ENCODE data around the gene CDC42. TPM values are rescaled to one million over a fixed set of nuclear protein-coding genes. Genes with fewer than 3 reads are reported as not detected.
A peak's percentile ranks its signal among the peaks of the same experiment; 100 is the strongest.

The CDC42 gene
- total and polyA plus RNA-seq, 3 experiments from 2014 or later: 294 to 347 (median 317) TPM

DNA sequence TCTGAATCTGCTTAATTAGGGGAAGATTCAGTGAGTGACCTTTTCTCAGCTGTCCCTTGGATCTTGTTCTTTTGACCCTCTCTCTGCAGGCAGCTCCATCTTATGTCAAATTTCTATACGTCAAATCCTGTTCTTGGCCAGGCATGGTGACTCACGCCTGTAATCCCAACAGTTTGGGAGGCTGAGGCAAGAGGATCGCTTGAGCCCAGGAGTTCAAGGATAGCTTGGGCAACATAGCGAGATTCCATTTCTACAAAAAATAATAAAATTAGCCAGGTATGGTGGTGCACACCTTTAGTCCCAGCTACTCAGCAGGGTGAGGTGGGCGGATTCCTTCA, 12.3 kb upstream of the CDC42 start:
- Histone ChIP-seq H3K27me3 (ENCODE audit: insufficient read depth, low read length, poor library complexity, severe bottlenecking) (no peaks in the 10 kb centered on the region), H3K27ac (ENCODE audit: low read depth, low read length) (peak overlapping the region; percentile 84), H3K9me3 (ENCODE audit: low read length) (no peaks in the 10 kb centered on the region), H3K4me3 (ENCODE audit: low read length) (peak overlapping the region; percentile 30), H3K4me1 (ENCODE audit: insufficient read depth, low read length) (peaks cover 72% of the 10 kb centered on the region), H3K36me3 (ENCODE audit: insufficient read depth, low read length) (no peaks in the 10 kb centered on the region)
- Mint-ChIP-seq H3K27ac (peak overlapping the region; percentile 97 to 99 (median 99)), H3K4me3 (peak overlapping the region; percentile 63 to 85 (median 81)), H3K27me3 (no peaks in the 10 kb centered on the region), H3K9me3 (no peaks in the 10 kb centered on the region), H3K4me1 (peaks cover 48 to 62% (median 59%) of the 10 kb centered on the region in 3 donors), H3K36me3 (peaks cover 0 to 3% (median 2%) of the 10 kb centered on the region in 3 donors)
- DNase-seq: no peak
- ChIA-PET POLR2A (interaction anchor here (1.0 to 5.1 kb wide), 6 partner anchors 9 to 65 kb away, joined by 4 to 90 read pairs (median 6); partner anchors contain the start of gene CDC42), CTCF (interaction anchor here (0.7 to 5.4 kb wide), 8 partner anchors 9 to 258 kb away, joined by 3 to 58 read pairs (median 4); partner anchors contain the start of gene CDC42)

- Histone ChIP-seq H3K36me3 (ENCODE audit: insufficient read depth, low read length) (no peaks in the 10 kb centered on the region), H3K27me3 (ENCODE audit: insufficient read depth, low read length, poor library complexity, severe bottlenecking) (no peaks in the 10 kb centered on the region), H3K4me1 (ENCODE audit: insufficient read depth, low read length) (peaks cover 74% of the 10 kb centered on the region), H3K27ac (ENCODE audit: low read depth, low read length) (no peak overlapping the region), H3K4me3 (ENCODE audit: low read length) (no peak overlapping the region), H3K9me3 (ENCODE audit: low read length) (no peaks in the 10 kb centered on the region)
- Mint-ChIP-seq H3K9me3 (no peaks in the 10 kb centered on the region), H3K36me3 (peaks cover 0 to 5% (median 5%) of the 10 kb centered on the region in 3 donors), H3K27me3 (no peaks in the 10 kb centered on the region), H3K4me3 (peak overlapping the region in 4 of 7 donors; percentile 15 to 58 (median 41)), H3K4me1 (peaks cover 50 to 69% (median 66%) of the 10 kb centered on the region in 3 donors), H3K27ac (peak overlapping the region; percentile 30 to 99 (median 96))
- POLR2A ChIA-PET: interaction anchor here (4.6 kb wide), 1 partner anchor 11 kb away, joined by 90 read pairs; the partner anchor contains the start of gene CDC42
- DNase-seq: no peak
- CTCF ChIA-PET: interaction anchor here (1.0 to 5.4 kb wide), 2 partner anchors 11 to 17 kb away, joined by 3 to 58 read pairs; partner anchors contain the start of gene CDC42
Measured at GRCh38 chr1:22041505-22041904, 11.0 kb upstream of the CDC42 start.

GRCh38 chr1:22043198-22043769, 9.2 kb upstream of the CDC42 start:
- no peak for DNase-seq
- ChIA-PET POLR2A (no interaction called here), CTCF (interaction anchor here (1.4 kb wide), 1 partner anchor 19 kb away, joined by 3 read pairs; no protein-coding TSS in a partner anchor)
- peak overlapping the region in 1 of 7 donors; percentile 15 for H3K4me3 Mint-ChIP-seq
- no peaks in the 10 kb centered on the region for H3K27me3 ChIP-seq (ENCODE audit: insufficient read depth, low read length, poor library complexity, severe bottlenecking)
- H3K36me3 ChIP-seq (ENCODE audit: insufficient read depth, low read length): no peaks in the 10 kb centered on the region
- H3K9me3 Mint-ChIP-seq: no peaks in the 10 kb centered on the region
- no peaks in the 10 kb centered on the region for H3K27me3 Mint-ChIP-seq
- peaks cover 45 to 64% (median 59%) of the 10 kb centered on the region in 3 donors for H3K4me1 Mint-ChIP-seq
- H3K36me3 Mint-ChIP-seq: peaks cover 0 to 5% (median 4%) of the 10 kb centered on the region in 3 donors
- peaks cover 60% of the 10 kb centered on the region for H3K4me1 ChIP-seq (ENCODE audit: insufficient read depth, low read length)
- no peaks in the 10 kb centered on the region for H3K9me3 ChIP-seq (ENCODE audit: low read length)
- H3K4me3 ChIP-seq (ENCODE audit: low read length): no peak overlapping the region
- no peak overlapping the region for H3K27ac ChIP-seq (ENCODE audit: low read depth, low read length)
- H3K27ac Mint-ChIP-seq: peak overlapping the region; percentile 41 to 97 (median 92)

DNA sequence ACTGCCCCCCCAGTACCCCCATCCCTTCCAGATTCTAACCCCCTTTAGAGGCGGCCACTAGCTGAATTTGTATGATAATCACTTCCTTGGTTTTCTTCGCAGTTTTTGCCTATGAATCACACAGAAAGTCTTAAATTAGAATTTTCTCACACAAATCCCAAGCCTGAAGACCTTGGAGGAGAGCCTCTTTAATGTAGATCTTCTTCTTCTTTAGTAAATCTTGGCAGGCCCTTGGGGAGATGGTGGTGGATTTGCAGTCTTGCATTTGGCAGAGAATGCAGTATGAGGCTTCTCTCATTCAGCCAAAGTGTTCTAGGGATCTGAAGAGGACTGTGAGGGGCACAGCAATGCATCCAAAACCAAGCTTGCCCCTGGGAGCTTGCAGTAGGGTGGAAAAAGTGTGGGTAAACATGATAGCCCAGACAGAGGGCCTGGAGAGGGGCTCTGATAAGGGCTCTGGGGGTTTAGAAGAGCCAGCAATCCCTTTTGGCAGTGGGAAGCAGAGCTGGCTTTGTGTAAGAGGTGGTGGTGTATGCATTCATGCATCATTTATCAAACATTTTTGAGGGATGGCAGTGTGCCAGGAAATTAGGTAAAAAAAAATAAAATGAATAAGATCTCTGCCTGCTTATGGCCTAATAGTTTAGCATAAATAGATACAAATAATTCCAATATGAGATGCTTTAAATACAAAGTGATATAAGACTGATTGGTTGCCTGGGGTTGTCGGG, 7.7 kb upstream of the CDC42 start:
- Histone ChIP-seq H3K4me3 (ENCODE audit: low read length) (no peak overlapping the region), H3K27me3 (ENCODE audit: insufficient read depth, low read length, poor library complexity, severe bottlenecking) (no peaks in the 10 kb centered on the region), H3K27ac (ENCODE audit: low read depth, low read length) (no peak overlapping the region), H3K36me3 (ENCODE audit: insufficient read depth, low read length) (no peaks in the 10 kb centered on the region), H3K9me3 (ENCODE audit: low read length) (no peaks in the 10 kb centered on the region), H3K4me1 (ENCODE audit: insufficient read depth, low read length) (peaks cover 58% of the 10 kb centered on the region)
- ChIA-PET POLR2A (interaction anchor here (0.6 to 1.1 kb wide), 2 partner anchors 7 to 19 kb away, joined by 3 read pairs; no protein-coding TSS in a partner anchor), CTCF (no interaction called here)
- peaks cover 44 to 64% (median 59%) of the 10 kb centered on the region in 3 donors for H3K4me1 Mint-ChIP-seq
- no peaks in the 10 kb centered on the region for H3K9me3 Mint-ChIP-seq
- H3K27me3 Mint-ChIP-seq: no peaks in the 10 kb centered on the region
- peak overlapping the region in 1 of 7 donors; percentile 46 for H3K4me3 Mint-ChIP-seq
- H3K27ac Mint-ChIP-seq: peak overlapping the region in 6 of 8 donors; percentile 22 to 84 (median 57)
- peaks cover 0 to 5% (median 4%) of the 10 kb centered on the region in 3 donors for H3K36me3 Mint-ChIP-seq
- no peak for DNase-seq

- Histone ChIP-seq H3K27me3 (ENCODE audit: insufficient read depth, low read length, poor library complexity, severe bottlenecking) (no peaks in the 10 kb centered on the region), H3K36me3 (ENCODE audit: insufficient read depth, low read length) (no peaks in the 10 kb centered on the region), H3K4me1 (ENCODE audit: insufficient read depth, low read length) (peaks cover 50% of the 10 kb centered on the region), H3K4me3 (ENCODE audit: low read length) (no peak overlapping the region), H3K27ac (ENCODE audit: low read depth, low read length) (no peak overlapping the region), H3K9me3 (ENCODE audit: low read length) (no peaks in the 10 kb centered on the region)
- H3K4me1 Mint-ChIP-seq: peaks cover 37 to 60% (median 51%) of the 10 kb centered on the region in 3 donors
- H3K36me3 Mint-ChIP-seq: peaks cover 0 to 5% (median 4%) of the 10 kb centered on the region in 3 donors
- H3K27ac Mint-ChIP-seq: peak overlapping the region in 6 of 8 donors; percentile 22 to 84 (median 52)
- ChIA-PET POLR2A (interaction anchor here (1.1 kb wide), 1 partner anchor 20 kb away, joined by 3 read pairs; no protein-coding TSS in a partner anchor), CTCF (no interaction called here)
- no peak for DNase-seq
- no peaks in the 10 kb centered on the region for H3K9me3 Mint-ChIP-seq
- no peaks in the 10 kb centered on the region for H3K27me3 Mint-ChIP-seq
- H3K4me3 Mint-ChIP-seq: peak overlapping the region in 2 of 7 donors; percentile 2 to 46
Measured at GRCh38 chr1:22045604-22046228, 6.8 kb upstream of the CDC42 start.

DNA sequence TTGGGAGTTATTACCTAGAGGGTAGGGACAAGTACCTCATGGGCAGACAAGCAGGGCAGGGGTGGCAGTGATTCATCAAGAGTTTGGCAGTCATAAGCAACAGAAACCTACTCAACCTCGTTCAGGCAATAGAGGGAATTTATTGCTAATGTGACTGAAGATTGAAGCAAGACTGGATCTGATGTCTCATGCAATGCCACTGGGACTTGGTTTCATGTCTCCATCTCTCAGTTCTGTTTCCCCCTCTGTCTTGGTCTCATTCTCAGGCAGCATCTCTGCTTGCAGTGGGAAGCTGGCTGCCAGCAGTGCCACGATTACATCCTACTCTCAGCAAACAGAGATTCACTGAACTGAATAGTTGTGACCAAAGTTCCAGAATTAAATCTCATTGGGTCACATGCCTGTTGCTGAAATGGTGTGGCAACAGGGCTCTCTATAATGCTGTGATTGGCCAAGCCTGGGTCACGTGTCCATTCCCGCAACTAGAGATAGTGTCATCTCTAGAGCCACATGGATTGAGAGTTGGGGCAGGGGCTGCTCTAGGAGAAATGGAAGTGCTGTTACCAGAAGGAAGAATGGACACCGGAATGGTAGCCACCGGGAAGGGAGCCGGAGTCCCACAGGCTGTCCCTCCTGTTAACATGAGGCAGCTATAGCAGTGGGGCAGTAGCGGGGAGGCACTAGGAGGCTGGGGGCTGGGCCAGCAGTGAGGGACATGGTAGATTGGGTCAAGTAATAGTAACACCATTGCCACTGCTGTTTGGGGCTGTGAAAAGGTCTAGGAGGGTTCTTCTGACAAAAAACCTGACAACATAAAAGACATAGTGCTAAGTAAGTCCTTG, 3.9 kb upstream of the CDC42 start:
- H3K36me3 Mint-ChIP-seq: peaks cover 5 to 6% (median 6%) of the 10 kb centered on the region in 3 donors
- Histone ChIP-seq H3K27me3 (ENCODE audit: insufficient read depth, low read length, poor library complexity, severe bottlenecking) (no peaks in the 10 kb centered on the region), H3K4me3 (ENCODE audit: low read length) (no peak overlapping the region), H3K36me3 (ENCODE audit: insufficient read depth, low read length) (no peaks in the 10 kb centered on the region), H3K9me3 (ENCODE audit: low read length) (no peaks in the 10 kb centered on the region), H3K4me1 (ENCODE audit: insufficient read depth, low read length) (peaks cover 30% of the 10 kb centered on the region), H3K27ac (ENCODE audit: low read depth, low read length) (peak overlapping the region; percentile 16)
- H3K27me3 Mint-ChIP-seq: peaks cover 0 to 2% of the 10 kb centered on the region in 2 donors
- peak overlapping the region in 2 of 7 donors; percentile 2 to 66 for H3K4me3 Mint-ChIP-seq
- ChIA-PET POLR2A (interaction anchor here (0.6 to 1.3 kb wide), 3 partner anchors 9 to 65 kb away, joined by 4 read pairs; no protein-coding TSS in a partner anchor), CTCF (interaction anchor here (1.2 to 7.4 kb wide), 2 partner anchors 9 to 20 kb away, joined by 3 to 42 read pairs; no protein-coding TSS in a partner anchor)
- H3K9me3 Mint-ChIP-seq: peaks cover 0 to 3% (median 0%) of the 10 kb centered on the region in 5 donors
- peak overlapping the region in 2 of 8 donors; percentile 19 to 23 for H3K27ac Mint-ChIP-seq
- peaks cover 31 to 52% (median 46%) of the 10 kb centered on the region in 3 donors for H3K4me1 Mint-ChIP-seq
- DNase-seq: no peak

- H3K27me3 ChIP-seq (ENCODE audit: insufficient read depth, low read length, poor library complexity, severe bottlenecking): no peaks in the 10 kb centered on the region
- Mint-ChIP-seq H3K27me3 (peaks cover 0 to 2% of the 10 kb centered on the region in 2 donors), H3K36me3 (peaks cover 3 to 19% (median 6%) of the 10 kb centered on the region in 3 donors), H3K9me3 (peaks cover 0 to 3% (median 0%) of the 10 kb centered on the region in 5 donors), H3K4me3 (peak overlapping the region in 1 of 7 donors; percentile 45), H3K27ac (peak overlapping the region in 3 of 8 donors; percentile 32 to 66 (median 36)), H3K4me1 (peaks cover 33 to 54% (median 51%) of the 10 kb centered on the region in 3 donors)
- no peak overlapping the region for H3K27ac ChIP-seq (ENCODE audit: low read depth, low read length)
- H3K4me1 ChIP-seq (ENCODE audit: insufficient read depth, low read length): peaks cover 32% of the 10 kb centered on the region
- no peak overlapping the region for H3K4me3 ChIP-seq (ENCODE audit: low read length)
- H3K36me3 ChIP-seq (ENCODE audit: insufficient read depth, low read length): no peaks in the 10 kb centered on the region
- ChIA-PET CTCF (interaction anchor here (0.6 to 8.5 kb wide), 4 partner anchors 11 to 477 kb away, joined by 3 to 77 read pairs (median 22); no protein-coding TSS in a partner anchor), POLR2A (interaction anchor here (1.3 to 4.0 kb wide), 2 partner anchors 10 to 11 kb away, joined by 4 to 90 read pairs; no protein-coding TSS in a partner anchor)
- no peaks in the 10 kb centered on the region for H3K9me3 ChIP-seq (ENCODE audit: low read length)
- no peak for DNase-seq
Measured at GRCh38 chr1:22050330-22050729, 2.2 kb upstream of the CDC42 start.
